ENCODE results near the gene PLCH1. TPM values are rescaled to one million over a fixed set of nuclear protein-coding genes. Genes with fewer than 3 reads are reported as not detected.

Gene PLCH1
- total and polyA plus RNA-seq, 2 donors (not counting 1 experiment from before 2014, with no cell fraction given): 0.27 TPM; not detected in 1

DNA sequence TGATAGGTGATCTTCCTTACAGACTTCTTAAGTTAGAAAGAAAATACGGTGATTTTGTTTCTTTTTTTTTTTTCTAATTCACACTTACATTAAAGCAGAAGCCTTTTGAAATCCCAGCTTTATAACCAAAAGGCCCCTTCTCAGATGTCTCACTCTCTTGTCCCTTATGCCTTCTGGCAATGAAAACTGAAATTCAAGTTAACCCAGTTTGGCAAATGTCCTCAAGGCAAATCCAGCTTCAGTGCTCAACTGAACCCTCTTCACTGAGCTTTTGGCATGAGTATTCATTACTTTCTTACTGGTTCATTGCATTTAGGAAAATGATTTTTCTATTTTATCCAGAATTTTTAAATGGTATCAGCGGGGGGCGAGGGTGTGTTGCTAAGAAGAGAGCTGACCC lies 17.0 kb downstream of the PLCH1 start:
- Histone ChIP-seq H3K9ac (ENCODE audit: low read length) (no peak overlapping the region), H3K36me3 (replicated peaks in 1 of 2; ENCODE audit: control extremely low read depth in 1 of 2, control insufficient read depth in 1 of 2, extremely low read depth in 1 of 2, insufficient read depth in 2 of 2, low read length in 1 of 2) (no peaks in the 10 kb centered on the region), H3K4me1 (ENCODE audit: control insufficient read depth in 2 of 2, insufficient read depth in 2 of 2, low read length in 2 of 2) (no peaks in the 10 kb centered on the region), H2AFZ (ENCODE audit: insufficient read depth, low read depth, low read length, poor library complexity, severe bottlenecking) (no peak overlapping the region), H3K27ac (ENCODE audit: low read length in 2 of 2) (no peak overlapping the region), H3K27me3 (replicated peaks in 1 of 4; ENCODE audit: control extremely low read depth in 1 of 4, control insufficient read depth in 3 of 4, insufficient read depth in 4 of 4, low read length in 3 of 4) (peaks cover 0 to 18% (median 3%) of the 10 kb centered on the region in 4 experiments), H4K20me1 (ENCODE audit: control insufficient read depth, insufficient read depth, low read length, poor library complexity, severe bottlenecking) (no peaks in the 10 kb centered on the region), H3K9me3 (ENCODE audit: control extremely low read depth in 1 of 3, control insufficient read depth in 2 of 3, insufficient read depth in 1 of 3, low read length in 2 of 3) (peaks cover 0 to 8% (median 0%) of the 10 kb centered on the region in 3 donors), H3K4me3 (ENCODE audit: control extremely low read depth in 1 of 5, extremely low read depth in 1 of 5, insufficient read depth in 1 of 5, low read depth in 2 of 5, low read length in 4 of 5) (no peak overlapping the region), H3K79me2 (ENCODE audit: control insufficient read depth, insufficient read depth, low read length) (no peaks in the 10 kb centered on the region), H3K4me2 (replicated peaks; ENCODE audit: low read depth, low read length, poor library complexity, severe bottlenecking) (no peak overlapping the region)
- Mint-ChIP-seq H3K4me3 (no peak overlapping the region), H3K27ac (no peak overlapping the region), H3K9me3 (ENCODE audit: insufficient read depth) (no peaks in the 10 kb centered on the region), H3K4me1 (no peaks in the 10 kb centered on the region), H3K27me3 (peaks cover 18% of the 10 kb centered on the region)
- DNase-seq (no peak), ATAC-seq (ENCODE audit: low read depth) (no peak)
- WGBS (ENCODE audit: insufficient coverage): 100% methylated on average over 2 of the region's 3 CpGs
- POLR2A ChIA-PET: no interaction called here
- CTCF ChIA-PET: interaction anchor here (1.1 kb wide), 1 partner anchor 26 kb away, joined by 3 read pairs; no protein-coding TSS in a partner anchor
- intact Hi-C loops (cut with micrococcal nuclease): no loop called here
- TF ChIP-seq, protein P1, sequence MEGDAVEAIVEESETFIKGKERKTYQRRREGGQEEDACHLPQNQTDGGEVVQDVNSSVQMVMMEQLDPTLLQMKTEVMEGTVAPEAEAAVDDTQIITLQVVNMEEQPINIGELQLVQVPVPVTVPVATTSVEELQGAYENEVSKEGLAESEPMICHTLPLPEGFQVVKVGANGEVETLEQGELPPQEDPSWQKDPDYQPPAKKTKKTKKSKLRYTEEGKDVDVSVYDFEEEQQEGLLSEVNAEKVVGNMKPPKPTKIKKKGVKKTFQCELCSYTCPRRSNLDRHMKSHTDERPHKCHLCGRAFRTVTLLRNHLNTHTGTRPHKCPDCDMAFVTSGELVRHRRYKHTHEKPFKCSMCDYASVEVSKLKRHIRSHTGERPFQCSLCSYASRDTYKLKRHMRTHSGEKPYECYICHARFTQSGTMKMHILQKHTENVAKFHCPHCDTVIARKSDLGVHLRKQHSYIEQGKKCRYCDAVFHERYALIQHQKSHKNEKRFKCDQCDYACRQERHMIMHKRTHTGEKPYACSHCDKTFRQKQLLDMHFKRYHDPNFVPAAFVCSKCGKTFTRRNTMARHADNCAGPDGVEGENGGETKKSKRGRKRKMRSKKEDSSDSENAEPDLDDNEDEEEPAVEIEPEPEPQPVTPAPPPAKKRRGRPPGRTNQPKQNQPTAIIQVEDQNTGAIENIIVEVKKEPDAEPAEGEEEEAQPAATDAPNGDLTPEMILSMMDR (IDR thresholded peaks at IDR 0.05): no peak
- no peak for TF ChIP-seq EZH2 (IDR thresholded peaks at IDR 0.05; ENCODE audit: borderline replicate concordance, insufficient read depth, low read depth, low read length, poor library complexity, severe bottlenecking)

DNA sequence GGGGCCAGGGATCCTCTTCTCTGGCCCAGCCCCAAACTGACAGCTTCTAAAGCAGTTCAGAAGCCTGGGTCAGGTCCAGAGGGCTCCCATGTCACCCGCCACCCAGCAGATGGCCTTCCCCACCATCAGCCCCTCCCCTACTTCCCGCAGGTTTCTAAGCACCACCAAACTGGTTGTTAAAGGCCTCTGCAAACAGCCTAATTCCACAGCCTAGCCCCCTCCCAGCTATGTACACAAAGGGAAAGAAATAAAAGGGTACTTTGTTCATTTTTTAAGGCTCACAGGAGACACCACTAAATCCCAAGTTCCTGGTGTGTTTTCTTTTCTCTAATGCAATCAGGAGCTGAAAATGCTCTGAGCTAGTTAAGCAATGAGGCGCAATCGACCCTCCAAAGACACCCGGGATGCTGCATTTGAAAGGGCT lies 30.6 kb downstream of the PLCH1 start:
- POLR2A ChIA-PET: no interaction called here
- CTCF ChIA-PET: interaction anchor here (3.5 kb wide), 1 partner anchor 12 kb away, joined by 22 read pairs; no protein-coding TSS in a partner anchor
- Histone ChIP-seq H2AFZ (ENCODE audit: insufficient read depth, low read depth, low read length, poor library complexity, severe bottlenecking) (no peak overlapping the region), H4K20me1 (ENCODE audit: control insufficient read depth, insufficient read depth, low read length, poor library complexity, severe bottlenecking) (no peaks in the 10 kb centered on the region), H3K9me3 (ENCODE audit: control extremely low read depth in 1 of 3, control insufficient read depth in 2 of 3, insufficient read depth in 1 of 3, low read length in 2 of 3) (peaks cover 0 to 10% (median 8%) of the 10 kb centered on the region in 3 donors), H3K4me1 (ENCODE audit: control insufficient read depth in 2 of 2, insufficient read depth in 2 of 2, low read length in 2 of 2) (no peaks in the 10 kb centered on the region), H3K9ac (ENCODE audit: low read length) (no peak overlapping the region), H3K4me3 (ENCODE audit: control extremely low read depth in 1 of 5, extremely low read depth in 1 of 5, insufficient read depth in 1 of 5, low read depth in 2 of 5, low read length in 4 of 5) (no peak overlapping the region), H3K4me2 (replicated peaks; ENCODE audit: low read depth, low read length, poor library complexity, severe bottlenecking) (no peak overlapping the region), H3K36me3 (replicated peaks in 1 of 2; ENCODE audit: control extremely low read depth in 1 of 2, control insufficient read depth in 1 of 2, extremely low read depth in 1 of 2, insufficient read depth in 2 of 2, low read length in 1 of 2) (no peaks in the 10 kb centered on the region), H3K79me2 (ENCODE audit: control insufficient read depth, insufficient read depth, low read length) (no peaks in the 10 kb centered on the region), H3K27me3 (replicated peaks in 1 of 4; ENCODE audit: control extremely low read depth in 1 of 4, control insufficient read depth in 3 of 4, insufficient read depth in 4 of 4, low read length in 3 of 4) (no peaks in the 10 kb centered on the region), H3K27ac (ENCODE audit: low read length in 2 of 2) (no peak overlapping the region)
- no peaks in the 10 kb centered on the region for H3K27me3 Mint-ChIP-seq
- ATAC-seq (ENCODE audit: low read depth) (no peak), DNase-seq (no peak)
- 88% methylated on average over 1 of the region's 5 CpGs for WGBS (ENCODE audit: insufficient coverage)
- intact Hi-C loops (cut with micrococcal nuclease): no loop called here
- TF ChIP-seq, protein P1 (IDR thresholded peaks at IDR 0.05): no peak
- TF ChIP-seq EZH2 (IDR thresholded peaks at IDR 0.05; ENCODE audit: borderline replicate concordance, insufficient read depth, low read depth, low read length, poor library complexity, severe bottlenecking): no peak
- H3K4me1 Mint-ChIP-seq: no peaks in the 10 kb centered on the region
- no peak overlapping the region for H3K4me3 Mint-ChIP-seq
- peaks cover 12% of the 10 kb centered on the region for H3K9me3 Mint-ChIP-seq (ENCODE audit: insufficient read depth)
- H3K27ac Mint-ChIP-seq: no peak overlapping the region

All from B cell (primary cell).